ENCODE results near the gene LAMB2. TPM values are rescaled to one million over a fixed set of nuclear protein-coding genes. Genes with fewer than 3 reads are reported as not detected.

The LAMB2 gene
- total RNA-seq, 1 donor from 2014 or later, result 75.4 TPM

DNA sequence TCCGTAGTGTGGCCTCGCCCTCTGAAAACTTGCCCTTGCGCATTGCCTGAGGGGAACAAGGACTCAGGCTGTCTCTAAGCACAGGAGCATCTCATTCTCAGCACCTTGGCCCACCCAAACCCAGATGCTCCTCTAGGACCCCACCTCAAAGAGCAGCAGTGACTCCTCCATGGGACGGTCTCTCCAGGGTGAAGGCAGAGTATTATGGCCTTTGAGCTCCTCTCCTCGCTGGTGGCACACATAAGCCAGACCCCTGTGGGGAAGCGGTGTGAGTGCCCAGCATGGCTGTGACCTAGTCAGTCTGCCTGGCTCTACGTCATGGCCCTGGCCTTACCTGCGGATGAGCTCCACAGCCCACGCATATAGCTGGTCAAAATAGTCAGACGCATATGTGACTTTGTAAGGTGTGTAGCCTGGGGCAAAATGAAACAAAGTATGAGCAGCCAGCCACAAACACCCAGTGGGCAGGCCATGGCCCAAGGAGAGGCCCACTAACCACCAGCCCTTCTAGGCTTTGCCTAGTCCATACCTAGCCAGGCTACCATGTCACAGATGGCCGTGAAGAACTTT is 32.7 kb downstream of the LAMB2 start:
- Histone ChIP-seq H3K9me3 (ENCODE audit: low read depth) (no peaks in the 10 kb centered on the region), H3K4me2 (no peak overlapping the region), H4K20me1 (ENCODE audit: low read depth) (no peaks in the 10 kb centered on the region), H3K9ac (no peak overlapping the region), H2AFZ (replicated peaks) (no peak overlapping the region), H3K4me1 (peaks cover 8% of the 10 kb centered on the region), H3K36me3 (no peaks in the 10 kb centered on the region), H3K79me2 (ENCODE audit: low read depth) (peaks cover 19% of the 10 kb centered on the region), H3K27ac (no peak overlapping the region), H3F3A (ENCODE audit: low read depth) (peaks cover 19% of the 10 kb centered on the region), H3K27me3 (no peaks in the 10 kb centered on the region), H3K4me3 (no peak overlapping the region)
- Mint-ChIP-seq H3K27me3 (ENCODE audit: insufficient read depth, low read depth) (no peaks in the 10 kb centered on the region), H3K9me3 (no peaks in the 10 kb centered on the region), H3K27ac (no peak overlapping the region), H3K36me3 (peaks cover 27% of the 10 kb centered on the region), H3K4me1 (peaks cover 17% of the 10 kb centered on the region), H3K4me3 (no peak overlapping the region)
- no peak for DNase-seq (ENCODE audit: low spot score)
- TF ChIP-seq CTCF (IDR thresholded peaks at IDR 0.05), result no peak
- TF ChIP-seq EZH2phosphoT487 (IDR thresholded peaks at IDR 0.05), result no peak
- no peak for TF ChIP-seq EZH2 (IDR thresholded peaks at IDR 0.05)

DNA sequence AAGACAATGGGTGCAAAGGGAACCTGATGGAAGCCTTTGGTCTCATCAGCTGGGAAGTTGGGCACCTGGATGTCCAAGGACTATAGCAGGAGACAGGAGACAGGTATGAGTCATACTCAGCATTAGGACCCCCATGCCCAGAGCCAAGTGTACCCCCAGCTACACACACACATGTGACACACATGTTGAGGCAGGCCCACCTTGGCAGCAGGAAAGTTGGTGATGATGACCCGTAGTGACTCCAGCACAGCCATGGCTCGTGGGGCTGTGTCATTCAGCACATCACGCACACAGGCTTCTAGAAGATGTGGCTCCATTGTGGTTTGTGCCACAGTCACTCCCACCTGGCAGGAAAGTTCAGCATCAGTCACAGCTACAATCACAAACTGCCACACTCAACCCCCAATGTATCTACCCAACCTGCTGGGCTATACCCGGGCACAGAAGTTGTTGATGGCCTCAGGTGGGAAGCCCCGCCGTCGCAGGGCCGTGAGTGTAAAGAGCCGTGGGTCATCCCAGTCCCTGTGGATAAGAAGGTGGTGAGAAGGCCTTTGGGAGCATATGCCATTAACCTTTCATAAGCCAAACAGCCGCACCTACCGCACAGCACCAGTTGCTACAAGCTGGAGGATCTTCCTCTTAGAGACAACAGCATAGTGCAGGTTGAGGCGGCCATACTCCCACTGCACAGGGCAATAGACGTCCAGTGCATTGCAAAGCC is 33.8 kb downstream of the LAMB2 start:
- Mint-ChIP-seq H3K9me3 (no peaks in the 10 kb centered on the region), H3K27ac (no peak overlapping the region), H3K27me3 (ENCODE audit: insufficient read depth, low read depth) (peaks cover under 1% of the 10 kb centered on the region), H3K4me3 (no peak overlapping the region), H3K4me1 (peaks cover 13% of the 10 kb centered on the region), H3K36me3 (peaks cover 27% of the 10 kb centered on the region)
- TF ChIP-seq EZH2 (IDR thresholded peaks at IDR 0.05), result no peak
- no peak for TF ChIP-seq EZH2phosphoT487 (IDR thresholded peaks at IDR 0.05)
- TF ChIP-seq CTCF (IDR thresholded peaks at IDR 0.05), result no peak
- Histone ChIP-seq H3K4me3 (no peak overlapping the region), H3K9me3 (ENCODE audit: low read depth) (no peaks in the 10 kb centered on the region), H3K79me2 (ENCODE audit: low read depth) (peaks cover 16% of the 10 kb centered on the region), H3K27me3 (no peaks in the 10 kb centered on the region), H3K4me2 (no peak overlapping the region), H3K36me3 (no peaks in the 10 kb centered on the region), H3F3A (ENCODE audit: low read depth) (peaks cover 20% of the 10 kb centered on the region), H3K27ac (no peak overlapping the region), H3K4me1 (peaks cover 13% of the 10 kb centered on the region), H2AFZ (replicated peaks) (no peak overlapping the region), H4K20me1 (ENCODE audit: low read depth) (no peaks in the 10 kb centered on the region), H3K9ac (no peak overlapping the region)
- DNase-seq (ENCODE audit: low spot score), result no peak

GRCh38 chr3:49098429-49098828 is 34.4 kb downstream of the LAMB2 start:
- TF ChIP-seq EZH2phosphoT487 (IDR thresholded peaks at IDR 0.05) (no peak), EZH2 (IDR thresholded peaks at IDR 0.05) (no peak), CTCF (IDR thresholded peaks at IDR 0.05) (no peak)
- no peak overlapping the region for H3K9ac ChIP-seq
- peaks cover 25% of the 10 kb centered on the region for H3F3A ChIP-seq (ENCODE audit: low read depth)
- DNase-seq (ENCODE audit: low spot score), result no peak
- H3K27ac ChIP-seq, result no peak overlapping the region
- peaks cover 2% of the 10 kb centered on the region for H3K27me3 Mint-ChIP-seq (ENCODE audit: insufficient read depth, low read depth)
- H3K4me1 ChIP-seq, result peaks cover 6% of the 10 kb centered on the region
- no peaks in the 10 kb centered on the region for H3K9me3 Mint-ChIP-seq
- H3K4me1 Mint-ChIP-seq, result peaks cover 7% of the 10 kb centered on the region
- H3K36me3 Mint-ChIP-seq, result peaks cover 26% of the 10 kb centered on the region
- no peak overlapping the region for H2AFZ ChIP-seq (replicated peaks)
- H4K20me1 ChIP-seq (ENCODE audit: low read depth), result no peaks in the 10 kb centered on the region
- H3K27ac Mint-ChIP-seq, result no peak overlapping the region
- peak overlapping the region; percentile 33 for H3K4me3 Mint-ChIP-seq
- H3K4me2 ChIP-seq, result no peak overlapping the region
- H3K4me3 ChIP-seq, result no peak overlapping the region
- no peaks in the 10 kb centered on the region for H3K36me3 ChIP-seq
- no peaks in the 10 kb centered on the region for H3K9me3 ChIP-seq (ENCODE audit: low read depth)
- no peaks in the 10 kb centered on the region for H3K27me3 ChIP-seq
- peaks cover 10% of the 10 kb centered on the region for H3K79me2 ChIP-seq (ENCODE audit: low read depth)
